ENCODE measurements around the gene NEK7. TPM values are rescaled to one million over a fixed set of nuclear protein-coding genes. Genes with fewer than 3 reads are reported as not detected.
"Not testable (repeated sequence)": the region's sequence is repeated elsewhere in the genome, so short reads cannot be mapped to it uniquely, and the experiment has no call there.

The NEK7 gene
- polyA plus RNA-seq, 1 donor (not counting 4 experiments of a cell fraction or from before 2014, with no cell fraction given): 56.8 TPM

GRCh38 chr1:198220428-198220827 is 63.6 kb downstream of the NEK7 start:
- Histone ChIP-seq H3K4me1 (ENCODE audit: control insufficient read depth, extremely low read depth, insufficient read depth, low read length) (peaks cover 12% of the 10 kb centered on the region), H3K9me3 (ENCODE audit: control insufficient read depth, low read depth, low read length) (no peaks in the 10 kb centered on the region), H3K9me1 (ENCODE audit: control insufficient read depth, extremely low read depth, insufficient read depth, low read length) (no peaks in the 10 kb centered on the region), H3K27ac (ENCODE audit: control insufficient read depth, insufficient read depth, low read length) (peak overlapping the region; percentile 53), H3K4me2 (ENCODE audit: control insufficient read depth, extremely low read depth, insufficient read depth, low read depth, low read length) (peak overlapping the region; percentile 38), H3K27me3 (ENCODE audit: control insufficient read depth, extremely low read depth, insufficient read depth, low read length) (no peaks in the 10 kb centered on the region), H3K79me2 (ENCODE audit: control insufficient read depth, insufficient read depth, low read length) (peaks cover 15% of the 10 kb centered on the region), H3K36me3 (ENCODE audit: control insufficient read depth in 2 of 2, extremely low read depth in 1 of 2, insufficient read depth in 2 of 2, low read length in 2 of 2) (no peaks in the 10 kb centered on the region), H3K4me3 (ENCODE audit: control insufficient read depth in 2 of 3, extremely low read depth in 1 of 3, insufficient read depth in 2 of 3, low read depth in 1 of 3, low read length in 3 of 3) (no peak overlapping the region), H4K20me1 (ENCODE audit: control insufficient read depth, extremely low read depth, insufficient read depth, low read length) (no peaks in the 10 kb centered on the region), H2AFZ (ENCODE audit: control insufficient read depth, low read length) (no peak overlapping the region), H3K9ac (ENCODE audit: control insufficient read depth, extremely low read depth, insufficient read depth, low read length) (no peak overlapping the region)
- TF ChIP-seq EZH2 (IDR thresholded peaks at IDR 0.05; ENCODE audit: low read length) (no peak), CTCF (optimal IDR thresholded peaks at IDR 0.05 in 1 of 3, IDR thresholded peaks at IDR 0.05 in 1 of 3, conservative IDR thresholded peaks at IDR 0.05 in 1 of 3; ENCODE audit: extremely low read depth in 1 of 3, insufficient read depth in 2 of 3, low read length in 3 of 3) (no peak)
- DNase-seq (ENCODE audit: low read depth, low spot score): peak; percentile 45
- dilution Hi-C loops (cut with MboI; ENCODE audit: extremely low pct_ligation_motif_present, low sequenced_read_pairs): no loop called here
- peak; percentile 88 for FAIRE-seq

- H3K27me3 ChIP-seq (ENCODE audit: control insufficient read depth, extremely low read depth, insufficient read depth, low read length); H3K4me3 ChIP-seq (ENCODE audit: control insufficient read depth in 2 of 3, extremely low read depth in 1 of 3, insufficient read depth in 2 of 3, low read depth in 1 of 3, low read length in 3 of 3); H3K27ac ChIP-seq (ENCODE audit: control insufficient read depth, insufficient read depth, low read length); H3K4me2 ChIP-seq (ENCODE audit: control insufficient read depth, extremely low read depth, insufficient read depth, low read depth, low read length); H4K20me1 ChIP-seq (ENCODE audit: control insufficient read depth, extremely low read depth, insufficient read depth, low read length); dilution Hi-C loops (cut with MboI; ENCODE audit: extremely low pct_ligation_motif_present, low sequenced_read_pairs); H3K9ac ChIP-seq (ENCODE audit: control insufficient read depth, extremely low read depth, insufficient read depth, low read length); H3K4me1 ChIP-seq (ENCODE audit: control insufficient read depth, extremely low read depth, insufficient read depth, low read length); H3K36me3 ChIP-seq (ENCODE audit: control insufficient read depth in 2 of 2, extremely low read depth in 1 of 2, insufficient read depth in 2 of 2, low read length in 2 of 2); DNase-seq (ENCODE audit: low read depth, low spot score); H3K9me3 ChIP-seq (ENCODE audit: control insufficient read depth, low read depth, low read length); H3K9me1 ChIP-seq (ENCODE audit: control insufficient read depth, extremely low read depth, insufficient read depth, low read length); FAIRE-seq; H2AFZ ChIP-seq (ENCODE audit: control insufficient read depth, low read length): not testable (repeated sequence)
- H3K79me2 ChIP-seq (ENCODE audit: control insufficient read depth, insufficient read depth, low read length): peaks cover 32% of the 10 kb centered on the region
Measured at GRCh38 chr1:198227010-198227409, 70.2 kb downstream of the NEK7 start.

- dilution Hi-C loops (cut with MboI; ENCODE audit: extremely low pct_ligation_motif_present, low sequenced_read_pairs); FAIRE-seq: not testable (repeated sequence)
- peaks cover 34% of the 10 kb centered on the region for H3K79me2 ChIP-seq (ENCODE audit: control insufficient read depth, insufficient read depth, low read length)
Measured at GRCh38 chr1:198227454-198227853, 70.7 kb downstream of the NEK7 start.

More at GRCh38 chr1:198227454-198227853, 70.7 kb downstream of the NEK7 start:
- H3K4me3 ChIP-seq (ENCODE audit: control insufficient read depth in 2 of 3, extremely low read depth in 1 of 3, insufficient read depth in 2 of 3, low read depth in 1 of 3, low read length in 3 of 3); DNase-seq (ENCODE audit: low read depth, low spot score); H3K9me3 ChIP-seq (ENCODE audit: control insufficient read depth, low read depth, low read length); H3K9ac ChIP-seq (ENCODE audit: control insufficient read depth, extremely low read depth, insufficient read depth, low read length); H3K9me1 ChIP-seq (ENCODE audit: control insufficient read depth, extremely low read depth, insufficient read depth, low read length); H3K27me3 ChIP-seq (ENCODE audit: control insufficient read depth, extremely low read depth, insufficient read depth, low read length); H4K20me1 ChIP-seq (ENCODE audit: control insufficient read depth, extremely low read depth, insufficient read depth, low read length); H2AFZ ChIP-seq (ENCODE audit: control insufficient read depth, low read length); H3K36me3 ChIP-seq (ENCODE audit: control insufficient read depth in 2 of 2, extremely low read depth in 1 of 2, insufficient read depth in 2 of 2, low read length in 2 of 2); H3K4me1 ChIP-seq (ENCODE audit: control insufficient read depth, extremely low read depth, insufficient read depth, low read length); H3K4me2 ChIP-seq (ENCODE audit: control insufficient read depth, extremely low read depth, insufficient read depth, low read depth, low read length); H3K27ac ChIP-seq (ENCODE audit: control insufficient read depth, insufficient read depth, low read length): not testable (repeated sequence)

Measured in keratinocyte (primary cell).